GM12872 (cell line): ENCODE measurements around the gene TRIM37.

Source experiments
- TF ChIP-seq, protein P1 (sequence below): IDR thresholded peaks from 3 replicates; pipeline ENCODE4 v1.5.1; 2011; ENCODE audit warnings: low read depth, mild to moderate bottlenecking, low read length, moderate library complexity; ENCODE audit not compliant: insufficient read depth

The TRIM37 gene

DNA sequence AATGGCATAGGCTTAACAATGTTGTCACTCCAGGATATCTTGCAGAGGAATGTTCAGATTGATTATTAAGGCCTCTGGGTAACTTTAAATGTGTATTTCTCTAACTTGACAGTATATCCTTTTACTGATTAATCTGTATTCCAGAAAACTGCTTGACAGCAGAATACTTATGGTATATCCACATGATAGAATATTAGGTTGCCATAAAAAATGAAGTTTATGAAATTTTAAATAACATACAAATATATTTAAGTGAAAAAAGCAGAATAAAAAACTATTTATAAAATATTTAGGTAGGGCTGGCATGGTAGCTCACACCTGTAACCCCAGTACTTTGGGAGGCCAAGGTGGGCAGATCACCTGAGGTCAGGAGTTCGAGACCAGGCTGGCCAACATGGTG is 106.7 kb downstream of the TRIM37 start:
- TF ChIP-seq, protein P1, sequence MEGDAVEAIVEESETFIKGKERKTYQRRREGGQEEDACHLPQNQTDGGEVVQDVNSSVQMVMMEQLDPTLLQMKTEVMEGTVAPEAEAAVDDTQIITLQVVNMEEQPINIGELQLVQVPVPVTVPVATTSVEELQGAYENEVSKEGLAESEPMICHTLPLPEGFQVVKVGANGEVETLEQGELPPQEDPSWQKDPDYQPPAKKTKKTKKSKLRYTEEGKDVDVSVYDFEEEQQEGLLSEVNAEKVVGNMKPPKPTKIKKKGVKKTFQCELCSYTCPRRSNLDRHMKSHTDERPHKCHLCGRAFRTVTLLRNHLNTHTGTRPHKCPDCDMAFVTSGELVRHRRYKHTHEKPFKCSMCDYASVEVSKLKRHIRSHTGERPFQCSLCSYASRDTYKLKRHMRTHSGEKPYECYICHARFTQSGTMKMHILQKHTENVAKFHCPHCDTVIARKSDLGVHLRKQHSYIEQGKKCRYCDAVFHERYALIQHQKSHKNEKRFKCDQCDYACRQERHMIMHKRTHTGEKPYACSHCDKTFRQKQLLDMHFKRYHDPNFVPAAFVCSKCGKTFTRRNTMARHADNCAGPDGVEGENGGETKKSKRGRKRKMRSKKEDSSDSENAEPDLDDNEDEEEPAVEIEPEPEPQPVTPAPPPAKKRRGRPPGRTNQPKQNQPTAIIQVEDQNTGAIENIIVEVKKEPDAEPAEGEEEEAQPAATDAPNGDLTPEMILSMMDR, result no peak

DNA sequence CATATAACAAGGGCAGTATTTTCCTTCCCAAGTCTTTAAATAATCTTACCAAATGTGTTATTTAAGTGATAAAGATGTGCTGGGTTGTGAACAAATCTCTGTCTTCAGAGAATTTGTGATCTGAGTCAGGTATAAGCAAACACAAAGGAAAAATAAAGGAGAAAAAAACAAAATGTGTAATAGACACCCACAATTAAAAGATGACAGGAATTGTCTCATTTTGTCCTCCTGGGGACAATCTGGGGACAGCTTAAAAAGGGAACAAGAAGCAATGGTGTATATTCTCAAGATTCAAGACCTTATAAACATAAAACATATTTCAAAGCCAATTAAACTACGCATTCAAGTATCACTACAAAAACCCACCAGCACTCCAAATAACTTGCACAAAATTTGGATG is 107.2 kb downstream of the TRIM37 start:
- TF ChIP-seq, protein P1, result no peak

DNA sequence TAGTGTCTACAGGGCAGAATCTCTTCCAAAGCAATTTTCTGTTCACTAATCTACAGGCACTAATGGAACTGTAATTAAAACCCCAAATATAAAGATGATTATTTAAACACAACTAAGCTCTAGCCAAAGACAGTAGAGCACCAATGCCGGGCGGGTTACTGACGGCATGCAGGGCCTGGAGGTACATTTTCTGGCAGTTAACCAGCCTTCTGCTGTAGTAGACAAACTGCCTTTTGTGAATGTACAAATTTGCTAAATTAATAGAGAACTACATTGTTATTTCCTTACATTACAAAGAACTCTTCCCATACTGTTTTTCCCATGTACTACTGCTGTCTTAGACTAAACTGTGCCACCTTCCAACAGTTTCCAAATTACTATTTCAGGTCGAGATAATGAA is 107.8 kb downstream of the TRIM37 start:
- TF ChIP-seq, protein P1, result no peak

DNA sequence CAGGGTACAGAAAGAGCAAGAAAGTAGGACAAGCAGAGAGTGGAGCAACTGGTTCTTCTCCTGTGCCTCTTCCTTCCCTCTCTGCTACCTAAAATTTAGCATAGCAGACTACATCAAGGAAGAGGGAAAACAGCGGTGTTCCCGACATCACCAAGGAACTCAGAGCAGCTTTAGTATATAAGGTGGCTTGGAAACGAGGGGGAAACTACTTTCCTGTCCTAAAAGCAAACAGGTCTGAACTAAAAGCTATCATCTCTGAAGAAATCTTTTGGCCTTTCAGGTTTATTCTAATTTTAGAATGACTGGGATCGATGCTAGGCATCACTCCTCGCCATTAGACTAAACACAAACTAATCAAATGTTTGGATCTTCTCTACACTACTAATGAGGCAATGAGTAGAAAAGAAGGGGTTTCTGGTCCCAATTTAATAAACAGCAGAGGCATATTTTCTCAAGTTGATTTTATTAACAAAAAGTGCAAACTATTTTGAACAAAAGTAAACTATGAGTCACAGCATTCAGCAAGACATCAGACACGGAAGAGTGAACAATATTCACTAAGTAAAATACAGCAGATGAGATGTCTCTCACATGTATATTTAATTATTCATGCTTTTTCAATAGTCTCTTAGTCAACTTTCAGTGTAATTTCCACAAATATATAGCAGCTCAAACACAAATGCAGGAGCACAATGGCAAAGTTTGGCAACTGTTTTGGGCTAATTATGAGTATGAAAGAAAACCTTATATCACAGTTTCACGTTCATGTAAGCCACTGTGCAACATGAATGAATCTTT is 108.7 kb downstream of the TRIM37 start:
- TF ChIP-seq, protein P1, result no peak

DNA sequence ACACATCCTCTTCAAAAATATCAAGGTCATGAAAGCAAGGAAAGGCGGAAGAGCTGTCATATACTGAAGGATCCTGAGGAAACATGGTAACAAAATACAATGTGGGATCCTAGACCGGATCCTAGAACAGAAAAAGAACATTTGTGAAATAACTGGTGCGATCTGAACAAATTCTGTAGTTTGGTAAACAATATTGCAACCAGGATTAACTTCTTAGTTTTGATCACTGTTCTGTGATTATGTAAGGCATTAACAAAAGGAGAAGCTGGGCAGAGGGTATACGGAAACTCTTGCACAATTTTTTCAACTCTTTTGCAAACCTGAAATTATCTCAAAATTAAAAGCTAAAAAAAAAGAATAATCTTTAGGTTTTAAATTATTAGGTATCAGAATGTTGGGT is 109.7 kb downstream of the TRIM37 start:
- TF ChIP-seq, protein P1, result no peak

DNA sequence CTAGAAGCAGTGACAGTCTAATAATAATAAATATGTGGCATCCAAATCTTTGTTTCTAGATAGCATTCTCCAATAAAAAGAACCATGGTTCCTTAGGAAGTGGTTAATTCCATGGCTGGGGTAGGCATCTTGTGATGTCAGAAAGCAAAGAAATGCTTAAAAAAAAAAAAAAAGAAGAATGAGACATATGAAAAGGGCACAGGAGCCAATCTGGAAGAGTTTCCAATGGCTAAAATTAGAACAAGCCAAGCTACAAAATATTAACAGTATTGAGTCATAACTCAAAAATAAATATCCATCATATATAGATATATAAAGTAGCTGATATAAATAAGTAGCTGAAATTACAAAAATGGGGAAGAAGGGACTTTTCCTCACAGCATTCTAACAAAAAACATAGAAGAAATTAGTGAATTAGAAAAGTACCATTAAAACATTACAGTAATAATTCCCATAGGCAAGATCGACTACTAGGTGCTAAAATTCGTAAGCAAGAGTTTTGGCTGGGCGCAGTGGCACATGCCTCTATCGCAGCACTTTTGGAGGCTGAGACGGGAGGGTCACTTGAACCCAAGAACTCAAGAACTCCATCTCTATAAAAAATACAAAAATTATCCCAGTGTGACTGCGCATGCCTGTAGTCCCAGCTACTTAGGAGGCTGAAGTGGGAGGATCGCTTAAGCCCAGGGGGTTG is 111.3 kb downstream of the TRIM37 start:
- TF ChIP-seq, protein P1, result no peak

DNA sequence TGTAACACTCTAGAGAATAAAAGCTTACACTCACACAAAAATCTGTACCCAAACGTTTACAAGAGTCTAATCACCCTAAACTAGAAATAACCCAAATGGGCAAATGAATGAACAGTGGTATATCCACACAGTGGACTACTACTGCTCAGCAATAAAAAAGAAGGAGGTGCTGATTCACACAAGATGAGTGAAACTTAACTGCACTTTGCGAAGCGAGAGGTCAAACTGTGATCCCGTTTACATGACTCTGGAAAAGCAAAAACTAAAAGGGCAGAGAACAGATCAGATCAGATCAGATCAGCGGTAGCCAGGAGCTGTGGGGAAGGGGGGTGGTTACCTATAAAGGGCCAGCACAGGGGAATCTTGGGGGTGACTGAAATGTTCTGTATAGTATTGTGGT is 113.4 kb downstream of the TRIM37 start:
- TF ChIP-seq, protein P1, result no peak
